ENCODE measurements around the gene COPS8.

DNA sequence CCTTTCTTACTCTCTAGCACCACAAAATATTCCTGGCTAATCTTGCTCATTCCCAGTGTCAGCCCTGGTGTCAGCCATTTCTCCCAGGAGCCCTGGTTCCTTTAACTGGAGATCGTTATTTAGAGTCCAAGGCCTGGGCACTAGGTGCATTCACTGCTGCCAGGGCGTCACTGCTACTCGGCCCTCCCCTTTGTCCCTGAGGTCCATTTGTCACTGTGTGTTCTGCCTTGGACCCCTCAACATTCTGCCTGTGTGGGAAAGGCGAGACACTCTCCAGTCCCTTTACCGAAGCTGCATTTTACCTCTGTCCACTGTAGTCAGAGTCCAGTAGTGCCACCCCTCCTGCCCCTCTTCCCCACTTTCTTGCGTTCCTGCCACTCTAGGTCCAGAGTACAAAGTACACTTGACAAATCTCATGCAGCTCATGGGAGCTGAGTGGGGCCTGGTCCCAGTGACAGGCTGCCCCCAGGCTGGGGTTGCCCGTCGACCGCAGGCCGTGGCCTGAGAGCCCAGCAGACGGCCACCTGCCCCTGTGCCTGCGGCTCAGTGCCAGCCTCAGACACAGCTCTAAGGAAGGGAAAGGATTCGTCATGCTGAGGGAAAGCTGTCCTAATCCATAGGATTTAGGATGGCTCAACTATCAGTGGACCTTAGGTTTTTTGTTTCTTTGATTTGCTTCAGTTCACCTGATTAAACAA lies 52.1 kb downstream of the COPS8 start:
- TF ChIP-seq, protein P1, sequence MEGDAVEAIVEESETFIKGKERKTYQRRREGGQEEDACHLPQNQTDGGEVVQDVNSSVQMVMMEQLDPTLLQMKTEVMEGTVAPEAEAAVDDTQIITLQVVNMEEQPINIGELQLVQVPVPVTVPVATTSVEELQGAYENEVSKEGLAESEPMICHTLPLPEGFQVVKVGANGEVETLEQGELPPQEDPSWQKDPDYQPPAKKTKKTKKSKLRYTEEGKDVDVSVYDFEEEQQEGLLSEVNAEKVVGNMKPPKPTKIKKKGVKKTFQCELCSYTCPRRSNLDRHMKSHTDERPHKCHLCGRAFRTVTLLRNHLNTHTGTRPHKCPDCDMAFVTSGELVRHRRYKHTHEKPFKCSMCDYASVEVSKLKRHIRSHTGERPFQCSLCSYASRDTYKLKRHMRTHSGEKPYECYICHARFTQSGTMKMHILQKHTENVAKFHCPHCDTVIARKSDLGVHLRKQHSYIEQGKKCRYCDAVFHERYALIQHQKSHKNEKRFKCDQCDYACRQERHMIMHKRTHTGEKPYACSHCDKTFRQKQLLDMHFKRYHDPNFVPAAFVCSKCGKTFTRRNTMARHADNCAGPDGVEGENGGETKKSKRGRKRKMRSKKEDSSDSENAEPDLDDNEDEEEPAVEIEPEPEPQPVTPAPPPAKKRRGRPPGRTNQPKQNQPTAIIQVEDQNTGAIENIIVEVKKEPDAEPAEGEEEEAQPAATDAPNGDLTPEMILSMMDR (IDR thresholded peaks at IDR 0.05) = no peak
- TF ChIP-seq EP300 (IDR thresholded peaks at IDR 0.05) = no peak

All from sigmoid colon (tissue), 4 donors.